ENCODE results near the gene OTOGL. TPM values are rescaled to one million over a fixed set of nuclear protein-coding genes. Genes with fewer than 3 reads are reported as not detected.

OTOGL gene
- polyA plus RNA-seq, 1 donor from 2014 or later: 0.33 TPM

GRCh38 chr12:80352474-80352873 lies 253.1 kb downstream of the OTOGL start:
- no peak for TF ChIP-seq RAD21 (conservative IDR thresholded peaks at IDR 0.05)
- no peak for TF ChIP-seq EZH2 (IDR thresholded peaks at IDR 0.05; ENCODE audit: borderline replicate concordance, insufficient read depth, low read length, poor library complexity, severe bottlenecking)
- TF ChIP-seq MXI1 (conservative IDR thresholded peaks at IDR 0.05; ENCODE audit: poor library complexity, severe bottlenecking): no peak
- TF ChIP-seq, protein P1, sequence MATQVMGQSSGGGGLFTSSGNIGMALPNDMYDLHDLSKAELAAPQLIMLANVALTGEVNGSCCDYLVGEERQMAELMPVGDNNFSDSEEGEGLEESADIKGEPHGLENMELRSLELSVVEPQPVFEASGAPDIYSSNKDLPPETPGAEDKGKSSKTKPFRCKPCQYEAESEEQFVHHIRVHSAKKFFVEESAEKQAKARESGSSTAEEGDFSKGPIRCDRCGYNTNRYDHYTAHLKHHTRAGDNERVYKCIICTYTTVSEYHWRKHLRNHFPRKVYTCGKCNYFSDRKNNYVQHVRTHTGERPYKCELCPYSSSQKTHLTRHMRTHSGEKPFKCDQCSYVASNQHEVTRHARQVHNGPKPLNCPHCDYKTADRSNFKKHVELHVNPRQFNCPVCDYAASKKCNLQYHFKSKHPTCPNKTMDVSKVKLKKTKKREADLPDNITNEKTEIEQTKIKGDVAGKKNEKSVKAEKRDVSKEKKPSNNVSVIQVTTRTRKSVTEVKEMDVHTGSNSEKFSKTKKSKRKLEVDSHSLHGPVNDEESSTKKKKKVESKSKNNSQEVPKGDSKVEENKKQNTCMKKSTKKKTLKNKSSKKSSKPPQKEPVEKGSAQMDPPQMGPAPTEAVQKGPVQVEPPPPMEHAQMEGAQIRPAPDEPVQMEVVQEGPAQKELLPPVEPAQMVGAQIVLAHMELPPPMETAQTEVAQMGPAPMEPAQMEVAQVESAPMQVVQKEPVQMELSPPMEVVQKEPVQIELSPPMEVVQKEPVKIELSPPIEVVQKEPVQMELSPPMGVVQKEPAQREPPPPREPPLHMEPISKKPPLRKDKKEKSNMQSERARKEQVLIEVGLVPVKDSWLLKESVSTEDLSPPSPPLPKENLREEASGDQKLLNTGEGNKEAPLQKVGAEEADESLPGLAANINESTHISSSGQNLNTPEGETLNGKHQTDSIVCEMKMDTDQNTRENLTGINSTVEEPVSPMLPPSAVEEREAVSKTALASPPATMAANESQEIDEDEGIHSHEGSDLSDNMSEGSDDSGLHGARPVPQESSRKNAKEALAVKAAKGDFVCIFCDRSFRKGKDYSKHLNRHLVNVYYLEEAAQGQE (IDR thresholded peaks at IDR 0.05; ENCODE audit: borderline replicate concordance): no peak
- no peak for TF ChIP-seq TAF1 (IDR thresholded peaks at IDR 0.05; ENCODE audit: low read depth)
- TF ChIP-seq CTCF (IDR thresholded peaks at IDR 0.05; ENCODE audit: poor library complexity, severe bottlenecking): no peak
- TF ChIP-seq POLR2AphosphoS5 (IDR thresholded peaks at IDR 0.05): no peak
- no peak for TF ChIP-seq SMC3 (conservative IDR thresholded peaks at IDR 0.05; ENCODE audit: poor library complexity)
- no peak for TF ChIP-seq EP300 (conservative IDR thresholded peaks at IDR 0.05; ENCODE audit: poor library complexity, severe bottlenecking)
- Histone ChIP-seq H3K9me2 (ENCODE audit: insufficient read depth, low read length) (no peaks in the 10 kb centered on the region), H3K36me3 (ENCODE audit: insufficient read depth, low read length) (no peaks in the 10 kb centered on the region), H2AFZ (ENCODE audit: low read depth, low read length) (no peak overlapping the region), H3K27me3 (ENCODE audit: insufficient read depth, low read depth, low read length) (no peaks in the 10 kb centered on the region), H3F3A (ENCODE audit: insufficient read depth, low read length, poor library complexity, severe bottlenecking) (no peaks in the 10 kb centered on the region), H3K79me2 (replicated peaks; ENCODE audit: insufficient read depth, low read length) (no peaks in the 10 kb centered on the region), H3K4me3 (ENCODE audit: low read length) (no peak overlapping the region), H4K20me1 (ENCODE audit: insufficient read depth) (no peaks in the 10 kb centered on the region), H3K9me3 (ENCODE audit: low read length) (no peaks in the 10 kb centered on the region), H3K9ac (ENCODE audit: low read length) (no peak overlapping the region), H3K27ac (ENCODE audit: low read length) (no peak overlapping the region), H3K4me2 (ENCODE audit: low read length) (no peak overlapping the region)

DNA sequence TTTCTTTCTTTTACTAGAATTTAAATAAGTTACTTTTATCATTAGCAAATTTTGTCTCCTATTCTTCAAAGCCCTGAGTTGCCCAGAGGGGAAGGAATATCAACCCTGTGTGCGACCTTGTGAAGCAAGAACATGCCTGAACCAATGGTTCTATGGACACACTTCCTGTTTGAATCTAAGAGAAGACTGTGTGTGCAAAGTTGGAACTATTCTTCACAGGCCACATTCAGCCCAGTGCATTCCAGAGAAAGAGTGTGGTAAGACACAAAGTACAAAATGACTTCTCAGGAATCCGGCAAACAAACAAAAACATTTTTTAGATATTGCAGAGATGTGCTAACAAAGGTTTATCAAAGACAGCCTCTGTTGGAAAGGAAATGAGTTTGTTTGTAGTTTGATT lies 253.9 kb downstream of the OTOGL start:
- Histone ChIP-seq H3F3A (ENCODE audit: insufficient read depth, low read length, poor library complexity, severe bottlenecking) (no peaks in the 10 kb centered on the region), H3K9me3 (ENCODE audit: low read length) (no peaks in the 10 kb centered on the region), H3K79me2 (replicated peaks; ENCODE audit: insufficient read depth, low read length) (no peaks in the 10 kb centered on the region), H3K27ac (ENCODE audit: low read length) (no peak overlapping the region), H3K36me3 (ENCODE audit: insufficient read depth, low read length) (no peaks in the 10 kb centered on the region), H4K20me1 (ENCODE audit: insufficient read depth) (no peaks in the 10 kb centered on the region), H3K9me2 (ENCODE audit: insufficient read depth, low read length) (no peaks in the 10 kb centered on the region), H3K27me3 (ENCODE audit: insufficient read depth, low read depth, low read length) (no peaks in the 10 kb centered on the region), H3K9ac (ENCODE audit: low read length) (no peak overlapping the region), H3K4me2 (ENCODE audit: low read length) (no peak overlapping the region), H2AFZ (ENCODE audit: low read depth, low read length) (no peak overlapping the region), H3K4me3 (ENCODE audit: low read length) (no peak overlapping the region)
- TF ChIP-seq EZH2 (IDR thresholded peaks at IDR 0.05; ENCODE audit: borderline replicate concordance, insufficient read depth, low read length, poor library complexity, severe bottlenecking) (no peak), CTCF (IDR thresholded peaks at IDR 0.05; ENCODE audit: poor library complexity, severe bottlenecking) (no peak), SMC3 (conservative IDR thresholded peaks at IDR 0.05; ENCODE audit: poor library complexity) (no peak), TAF1 (IDR thresholded peaks at IDR 0.05; ENCODE audit: low read depth) (no peak), EP300 (conservative IDR thresholded peaks at IDR 0.05; ENCODE audit: poor library complexity, severe bottlenecking) (no peak)

Measured in neural cell (in vitro differentiated cells).